ENCODE measurements around the gene TMA7. TPM values are rescaled to one million over a fixed set of nuclear protein-coding genes. Genes with fewer than 3 reads are reported as not detected.

Gene TMA7
- total and polyA plus RNA-seq, 9 of the 15 experiments (the other 6 are each of a cell fraction or from before 2014, with no cell fraction given) = 209 to 1,003 (median 486) TPM

DNA sequence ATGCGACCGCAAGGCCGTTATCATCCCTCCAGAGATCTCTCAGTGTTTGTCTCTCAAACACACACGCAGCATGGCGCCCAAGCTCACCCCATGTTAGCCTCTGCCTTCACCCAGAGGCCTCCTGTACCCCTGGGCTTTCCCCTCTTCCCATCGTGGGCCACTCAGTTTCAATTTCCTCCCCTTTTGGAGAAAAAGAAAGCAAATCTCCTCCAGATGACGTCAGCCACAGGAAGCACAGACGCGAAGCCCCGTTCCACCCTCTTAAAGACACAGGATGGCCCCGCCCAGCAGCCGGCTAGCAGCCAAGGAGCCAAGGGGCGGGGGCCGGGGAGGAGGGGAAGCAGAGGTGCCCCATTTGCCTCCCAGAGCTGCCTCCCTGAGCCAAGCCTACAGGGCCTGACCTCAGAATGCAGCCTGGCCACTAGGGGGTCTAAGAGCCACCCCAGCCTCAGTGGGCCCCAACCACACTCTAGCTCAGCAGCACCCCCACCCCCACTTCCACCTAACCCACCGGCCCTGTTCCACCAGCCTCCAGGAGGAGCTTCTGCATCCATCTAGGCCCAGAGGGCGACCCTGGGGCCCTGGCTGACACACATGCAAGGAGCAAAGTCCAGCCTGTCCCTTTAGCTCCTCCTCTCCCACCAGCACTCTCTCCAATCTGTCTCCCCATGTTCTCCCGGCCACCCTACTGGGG lies 33.0 kb downstream of the TMA7 start (continued):
- TF ChIP-seq CTCFL (IDR thresholded peaks at IDR 0.05; ENCODE audit: borderline replicate concordance, insufficient read depth, low read depth, low read length, poor library complexity, severe bottlenecking) (peak; percentile 37), HNRNPLL (IDR thresholded peaks at IDR 0.05; ENCODE audit: low read depth, low read length, poor library complexity, severe bottlenecking) (no peak), ARHGAP35 (IDR thresholded peaks at IDR 0.05; ENCODE audit: partially characterized antibody) (no peak), PCBP1 (IDR thresholded peaks at IDR 0.05; ENCODE audit: low read depth, low read length, poor library complexity, severe bottlenecking) (no peak), PHF20 (IDR thresholded peaks at IDR 0.05; ENCODE audit: partially characterized antibody) (peak; percentile 24), PURB (CRISPR knock-in tag; IDR thresholded peaks at IDR 0.05; ENCODE audit: low read depth) (no peak), NFIC (IDR thresholded peaks at IDR 0.05) (peak; percentile 79), CREB3 (tag; conservative IDR thresholded peaks at IDR 0.05; ENCODE audit: low read depth) (no peak), CEBPB (tag; IDR thresholded peaks at IDR 0.05) (no peak), SNIP1 (IDR thresholded peaks at IDR 0.05; ENCODE audit: low read depth) (no peak), ZNF584 (CRISPR knock-in tag; IDR thresholded peaks at IDR 0.05; ENCODE audit: low read depth) (no peak), POLR2A (conservative IDR thresholded peaks at IDR 0.05) (peak; percentile 88), GABPA (tag; conservative IDR thresholded peaks at IDR 0.05; ENCODE audit: low read depth) (peak; percentile 72), NR2F6 (CRISPR knock-in tag; IDR thresholded peaks at IDR 0.05) (no peak), NCOR1 (IDR thresholded peaks at IDR 0.05) (0 out of 2 replicates have a peak, but pooled peaks have one; percentile 23), GTF2F1 (IDR thresholded peaks at IDR 0.05; ENCODE audit: low read depth, low read length) (no peak), HDGF (IDR thresholded peaks at IDR 0.05) (peak; percentile 67; the same call in 1 of the 2 replicates), PHTF2 (CRISPR knock-in tag; IDR thresholded peaks at IDR 0.05) (no peak), LARP7 (IDR thresholded peaks at IDR 0.05) (no peak), HCFC1 (IDR thresholded peaks at IDR 0.05; ENCODE audit: low read depth, low read length) (no peak)
- TF ChIP-seq, protein P1, sequence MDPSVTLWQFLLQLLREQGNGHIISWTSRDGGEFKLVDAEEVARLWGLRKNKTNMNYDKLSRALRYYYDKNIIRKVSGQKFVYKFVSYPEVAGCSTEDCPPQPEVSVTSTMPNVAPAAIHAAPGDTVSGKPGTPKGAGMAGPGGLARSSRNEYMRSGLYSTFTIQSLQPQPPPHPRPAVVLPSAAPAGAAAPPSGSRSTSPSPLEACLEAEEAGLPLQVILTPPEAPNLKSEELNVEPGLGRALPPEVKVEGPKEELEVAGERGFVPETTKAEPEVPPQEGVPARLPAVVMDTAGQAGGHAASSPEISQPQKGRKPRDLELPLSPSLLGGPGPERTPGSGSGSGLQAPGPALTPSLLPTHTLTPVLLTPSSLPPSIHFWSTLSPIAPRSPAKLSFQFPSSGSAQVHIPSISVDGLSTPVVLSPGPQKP (CRISPR knock-in tag; IDR thresholded peaks at IDR 0.05) = no peak
- TF ChIP-seq, protein P2, sequence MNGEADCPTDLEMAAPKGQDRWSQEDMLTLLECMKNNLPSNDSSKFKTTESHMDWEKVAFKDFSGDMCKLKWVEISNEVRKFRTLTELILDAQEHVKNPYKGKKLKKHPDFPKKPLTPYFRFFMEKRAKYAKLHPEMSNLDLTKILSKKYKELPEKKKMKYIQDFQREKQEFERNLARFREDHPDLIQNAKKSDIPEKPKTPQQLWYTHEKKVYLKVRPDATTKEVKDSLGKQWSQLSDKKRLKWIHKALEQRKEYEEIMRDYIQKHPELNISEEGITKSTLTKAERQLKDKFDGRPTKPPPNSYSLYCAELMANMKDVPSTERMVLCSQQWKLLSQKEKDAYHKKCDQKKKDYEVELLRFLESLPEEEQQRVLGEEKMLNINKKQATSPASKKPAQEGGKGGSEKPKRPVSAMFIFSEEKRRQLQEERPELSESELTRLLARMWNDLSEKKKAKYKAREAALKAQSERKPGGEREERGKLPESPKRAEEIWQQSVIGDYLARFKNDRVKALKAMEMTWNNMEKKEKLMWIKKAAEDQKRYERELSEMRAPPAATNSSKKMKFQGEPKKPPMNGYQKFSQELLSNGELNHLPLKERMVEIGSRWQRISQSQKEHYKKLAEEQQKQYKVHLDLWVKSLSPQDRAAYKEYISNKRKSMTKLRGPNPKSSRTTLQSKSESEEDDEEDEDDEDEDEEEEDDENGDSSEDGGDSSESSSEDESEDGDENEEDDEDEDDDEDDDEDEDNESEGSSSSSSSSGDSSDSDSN (IDR thresholded peaks at IDR 0.05; ENCODE audit: borderline replicate concordance in 1 of 2, low read depth in 2 of 2, low read length in 2 of 2) = peak in 1 of 2 experiments; percentile 3; a peak in 1 of 4 replicates

Measured in K562 (cell line).